ENCODE measurements around the gene STK24. TPM values are rescaled to one million over a fixed set of nuclear protein-coding genes. Genes with fewer than 3 reads are reported as not detected.

The STK24 gene
- total and polyA plus RNA-seq, 10 of the 15 experiments (the other 5 are each of a cell fraction or from before 2014, with no cell fraction given) = 7.5 to 115 (median 52.9) TPM

DNA sequence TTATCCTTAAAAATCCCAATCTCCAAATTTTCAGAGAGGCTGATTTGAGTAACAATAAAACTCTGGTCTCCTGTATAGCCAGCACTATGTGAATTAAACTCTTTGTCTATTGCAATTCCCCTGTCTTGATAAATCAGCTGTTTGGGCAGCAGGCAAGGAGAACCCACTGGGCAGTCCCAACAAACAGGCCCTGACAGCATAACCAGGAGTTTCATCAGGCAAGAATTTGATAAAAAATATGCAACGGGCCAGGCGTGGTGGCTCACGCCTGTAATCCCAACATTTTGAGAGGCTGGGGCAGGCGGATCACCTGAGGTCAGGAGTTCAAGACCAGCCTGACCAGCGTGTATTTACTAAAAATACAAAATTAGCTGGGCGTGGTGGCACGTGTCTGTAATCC is 42.1 kb downstream of the STK24 start (continued):
- TF ChIP-seq, protein P1, sequence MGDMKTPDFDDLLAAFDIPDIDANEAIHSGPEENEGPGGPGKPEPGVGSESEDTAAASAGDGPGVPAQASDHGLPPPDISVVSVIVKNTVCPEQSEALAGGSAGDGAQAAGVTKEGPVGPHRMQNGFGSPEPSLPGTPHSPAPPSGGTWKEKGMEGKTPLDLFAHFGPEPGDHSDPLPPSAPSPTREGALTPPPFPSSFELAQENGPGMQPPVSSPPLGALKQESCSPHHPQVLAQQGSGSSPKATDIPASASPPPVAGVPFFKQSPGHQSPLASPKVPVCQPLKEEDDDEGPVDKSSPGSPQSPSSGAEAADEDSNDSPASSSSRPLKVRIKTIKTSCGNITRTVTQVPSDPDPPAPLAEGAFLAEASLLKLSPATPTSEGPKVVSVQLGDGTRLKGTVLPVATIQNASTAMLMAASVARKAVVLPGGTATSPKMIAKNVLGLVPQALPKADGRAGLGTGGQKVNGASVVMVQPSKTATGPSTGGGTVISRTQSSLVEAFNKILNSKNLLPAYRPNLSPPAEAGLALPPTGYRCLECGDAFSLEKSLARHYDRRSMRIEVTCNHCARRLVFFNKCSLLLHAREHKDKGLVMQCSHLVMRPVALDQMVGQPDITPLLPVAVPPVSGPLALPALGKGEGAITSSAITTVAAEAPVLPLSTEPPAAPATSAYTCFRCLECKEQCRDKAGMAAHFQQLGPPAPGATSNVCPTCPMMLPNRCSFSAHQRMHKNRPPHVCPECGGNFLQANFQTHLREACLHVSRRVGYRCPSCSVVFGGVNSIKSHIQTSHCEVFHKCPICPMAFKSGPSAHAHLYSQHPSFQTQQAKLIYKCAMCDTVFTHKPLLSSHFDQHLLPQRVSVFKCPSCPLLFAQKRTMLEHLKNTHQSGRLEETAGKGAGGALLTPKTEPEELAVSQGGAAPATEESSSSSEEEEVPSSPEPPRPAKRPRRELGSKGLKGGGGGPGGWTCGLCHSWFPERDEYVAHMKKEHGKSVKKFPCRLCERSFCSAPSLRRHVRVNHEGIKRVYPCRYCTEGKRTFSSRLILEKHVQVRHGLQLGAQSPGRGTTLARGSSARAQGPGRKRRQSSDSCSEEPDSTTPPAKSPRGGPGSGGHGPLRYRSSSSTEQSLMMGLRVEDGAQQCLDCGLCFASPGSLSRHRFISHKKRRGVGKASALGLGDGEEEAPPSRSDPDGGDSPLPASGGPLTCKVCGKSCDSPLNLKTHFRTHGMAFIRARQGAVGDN (IDR thresholded peaks at IDR 0.05) = no peak
- TF ChIP-seq NFYA (IDR thresholded peaks at IDR 0.05; ENCODE audit: borderline replicate concordance, low read depth, low read length) = no peak

DNA sequence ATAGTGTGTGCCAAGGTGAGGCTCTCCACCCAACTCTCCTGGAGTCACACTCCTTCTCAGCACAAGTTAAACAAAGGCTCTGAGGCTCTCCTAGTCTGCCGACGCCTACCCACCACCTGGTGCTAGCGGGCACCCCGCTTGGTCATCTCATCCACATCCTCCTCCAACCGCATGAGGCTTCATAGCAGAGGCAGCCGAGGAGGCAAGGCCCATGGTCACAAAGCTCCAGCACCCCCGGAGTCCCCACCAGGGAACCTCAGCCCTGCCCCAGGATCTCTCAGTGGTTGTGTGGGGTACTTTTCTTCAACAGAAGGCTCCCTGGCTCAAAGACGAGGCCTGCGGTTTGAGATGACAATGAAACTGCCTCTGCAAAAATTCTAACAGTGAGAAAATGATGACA is 43.0 kb downstream of the STK24 start:
- in situ Hi-C loops (cut with MboI) = no loop called here
- H3K27ac ChIP-seq (ENCODE audit: control insufficient read depth, insufficient read depth) = no peak overlapping the region
- ChIA-PET POLR2A (no interaction called here), CTCF (interaction anchor here (1.1 to 1.2 kb wide), 2 partner anchors 8 to 119 kb away, joined by 3 to 4 read pairs; no protein-coding TSS in a partner anchor), RAD21 (ENCODE audit: unreplicated experiment) (no interaction called here), SMC1A (ENCODE audit: uncharacterized antibody, unreplicated experiment) (interaction anchor here (0.9 to 1.2 kb wide), 4 partner anchors 11 to 31 kb away, joined by 3 to 5 read pairs (median 4); no protein-coding TSS in a partner anchor)
- H4K20me1 ChIP-seq (ENCODE audit: control insufficient read depth, insufficient read depth) = peaks cover 10% of the 10 kb centered on the region
- no peak for FAIRE-seq
- peaks cover 91% of the 10 kb centered on the region for H3K79me2 ChIP-seq (ENCODE audit: control insufficient read depth, insufficient read depth, low read length)
- BruUV-seq (replicated peaks) = no TSS peak
- TF ChIP-seq, protein P2, sequence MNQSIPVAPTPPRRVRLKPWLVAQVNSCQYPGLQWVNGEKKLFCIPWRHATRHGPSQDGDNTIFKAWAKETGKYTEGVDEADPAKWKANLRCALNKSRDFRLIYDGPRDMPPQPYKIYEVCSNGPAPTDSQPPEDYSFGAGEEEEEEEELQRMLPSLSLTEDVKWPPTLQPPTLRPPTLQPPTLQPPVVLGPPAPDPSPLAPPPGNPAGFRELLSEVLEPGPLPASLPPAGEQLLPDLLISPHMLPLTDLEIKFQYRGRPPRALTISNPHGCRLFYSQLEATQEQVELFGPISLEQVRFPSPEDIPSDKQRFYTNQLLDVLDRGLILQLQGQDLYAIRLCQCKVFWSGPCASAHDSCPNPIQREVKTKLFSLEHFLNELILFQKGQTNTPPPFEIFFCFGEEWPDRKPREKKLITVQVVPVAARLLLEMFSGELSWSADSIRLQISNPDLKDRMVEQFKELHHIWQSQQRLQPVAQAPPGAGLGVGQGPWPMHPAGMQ (IDR thresholded peaks at IDR 0.05; ENCODE audit: borderline replicate concordance) = no peak
- TF ChIP-seq SMAD5 (IDR thresholded peaks at IDR 0.05; ENCODE audit: low read depth) = no peak
- TF ChIP-seq, protein P3, sequence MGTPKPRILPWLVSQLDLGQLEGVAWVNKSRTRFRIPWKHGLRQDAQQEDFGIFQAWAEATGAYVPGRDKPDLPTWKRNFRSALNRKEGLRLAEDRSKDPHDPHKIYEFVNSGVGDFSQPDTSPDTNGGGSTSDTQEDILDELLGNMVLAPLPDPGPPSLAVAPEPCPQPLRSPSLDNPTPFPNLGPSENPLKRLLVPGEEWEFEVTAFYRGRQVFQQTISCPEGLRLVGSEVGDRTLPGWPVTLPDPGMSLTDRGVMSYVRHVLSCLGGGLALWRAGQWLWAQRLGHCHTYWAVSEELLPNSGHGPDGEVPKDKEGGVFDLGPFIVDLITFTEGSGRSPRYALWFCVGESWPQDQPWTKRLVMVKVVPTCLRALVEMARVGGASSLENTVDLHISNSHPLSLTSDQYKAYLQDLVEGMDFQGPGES (IDR thresholded peaks at IDR 0.05) = no peak
- TF ChIP-seq, protein P4, sequence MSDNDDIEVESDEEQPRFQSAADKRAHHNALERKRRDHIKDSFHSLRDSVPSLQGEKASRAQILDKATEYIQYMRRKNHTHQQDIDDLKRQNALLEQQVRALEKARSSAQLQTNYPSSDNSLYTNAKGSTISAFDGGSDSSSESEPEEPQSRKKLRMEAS (IDR thresholded peaks at IDR 0.05; ENCODE audit: low read depth, low read length) = no peak
- TF ChIP-seq, protein P5, sequence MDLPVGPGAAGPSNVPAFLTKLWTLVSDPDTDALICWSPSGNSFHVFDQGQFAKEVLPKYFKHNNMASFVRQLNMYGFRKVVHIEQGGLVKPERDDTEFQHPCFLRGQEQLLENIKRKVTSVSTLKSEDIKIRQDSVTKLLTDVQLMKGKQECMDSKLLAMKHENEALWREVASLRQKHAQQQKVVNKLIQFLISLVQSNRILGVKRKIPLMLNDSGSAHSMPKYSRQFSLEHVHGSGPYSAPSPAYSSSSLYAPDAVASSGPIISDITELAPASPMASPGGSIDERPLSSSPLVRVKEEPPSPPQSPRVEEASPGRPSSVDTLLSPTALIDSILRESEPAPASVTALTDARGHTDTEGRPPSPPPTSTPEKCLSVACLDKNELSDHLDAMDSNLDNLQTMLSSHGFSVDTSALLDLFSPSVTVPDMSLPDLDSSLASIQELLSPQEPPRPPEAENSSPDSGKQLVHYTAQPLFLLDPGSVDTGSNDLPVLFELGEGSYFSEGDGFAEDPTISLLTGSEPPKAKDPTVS (IDR thresholded peaks at IDR 0.05; ENCODE audit: low read depth, low read length) = no peak
- intact Hi-C loops (cut with micrococcal nuclease; ENCODE audit: unreplicated experiment) = no loop called here
- no peak for DNase-seq (ENCODE audit: low read depth, low spot score)
- WGBS (ENCODE audit: insufficient coverage, insufficient replicate concordance, low lambda C conversion rate, missing lambda C conversion rate) = 79% methylated on average over 9 of the region's 9 CpGs
- H3K4me2 ChIP-seq (ENCODE audit: control insufficient read depth, insufficient read depth) = no peak overlapping the region
- ATAC-seq = no peak; the same call in 1 of the 3 replicates
- no peaks in the 10 kb centered on the region for H3K27me3 ChIP-seq (replicated peaks in 1 of 2; ENCODE audit: control insufficient read depth in 2 of 2, insufficient read depth in 2 of 2, low read length in 1 of 2)
- no peaks in the 10 kb centered on the region for H3K9me3 ChIP-seq (replicated peaks; ENCODE audit: control insufficient read depth, insufficient read depth, low read length)
- no peak overlapping the region for H2AFZ ChIP-seq (ENCODE audit: control insufficient read depth, low read depth, low read length)
- peaks cover 6 to 13% of the 10 kb centered on the region in 2 experiments; a peak in 3 of 4 replicates for H3K36me3 ChIP-seq (ENCODE audit: control insufficient read depth in 2 of 2, insufficient read depth in 2 of 2, low read length in 1 of 2)
- H3K4me1 ChIP-seq (ENCODE audit: control insufficient read depth, insufficient read depth, low read length) = peaks cover 15% of the 10 kb centered on the region
- H3K9ac ChIP-seq (ENCODE audit: control insufficient read depth, insufficient read depth, low read length) = no peak overlapping the region
- no peak overlapping the region for H3K4me3 ChIP-seq
